ENCODE results near the gene COMMD3. TPM values are rescaled to one million over a fixed set of nuclear protein-coding genes. Genes with fewer than 3 reads are reported as not detected.

COMMD3 gene
- total RNA-seq, 1 donor from 2014 or later, result 68.2 TPM

GRCh38 chr10:22335173-22335933 is 19.2 kb downstream of the COMMD3 start:
- peak overlapping the region; percentile 89 for H3K4me3 Mint-ChIP-seq
- H3K27ac Mint-ChIP-seq, result peak overlapping the region; percentile 89
- DNase-seq, result peak; percentile 66
- ATAC-seq (ENCODE audit: low read depth), result peak; percentile 76
- intact Hi-C loops (cut with micrococcal nuclease), result loop anchor here (1.0 kb wide), 1 partner anchor 83 kb away; no protein-coding TSS in a partner anchor
- H3K36me3 Mint-ChIP-seq (ENCODE audit: low read depth), result peaks cover 6% of the 10 kb centered on the region
- peaks cover 36% of the 10 kb centered on the region for H3K4me1 Mint-ChIP-seq
- peaks cover 17% of the 10 kb centered on the region for H3K27me3 Mint-ChIP-seq
- ChIA-PET CTCF (no interaction called here), POLR2A (interaction anchor here (0.8 kb wide), 1 partner anchor 102 kb away, joined by 3 read pairs; no protein-coding TSS in a partner anchor)
- TF ChIP-seq CTCF (IDR thresholded peaks at IDR 0.05), result no peak
- peaks cover 3% of the 10 kb centered on the region for H3K9me3 Mint-ChIP-seq

- CTCF ChIA-PET, result interaction anchor here (0.6 to 1.5 kb wide), 5 partner anchors 19 to 814 kb away, joined by 3 to 5 read pairs (median 3); partner anchors contain the start of gene COMMD3
- POLR2A ChIA-PET, result interaction anchor here (0.5 to 3.5 kb wide), 5 partner anchors 13 to 812 kb away, joined by 3 to 23 read pairs (median 5); partner anchors contain the start of genes DNAJC1 and SKIDA1
- no peak for DNase-seq
- intact Hi-C loops (cut with micrococcal nuclease), result no loop called here
- H3K27me3 Mint-ChIP-seq, result peaks cover 31% of the 10 kb centered on the region
- no peak for ATAC-seq (ENCODE audit: low read depth)
- H3K4me3 Mint-ChIP-seq, result no peak overlapping the region
- no peak overlapping the region for H3K27ac Mint-ChIP-seq
- TF ChIP-seq CTCF (IDR thresholded peaks at IDR 0.05), result no peak
- H3K9me3 Mint-ChIP-seq, result peaks cover 3% of the 10 kb centered on the region
- peaks cover 6% of the 10 kb centered on the region for H3K36me3 Mint-ChIP-seq (ENCODE audit: low read depth)
- H3K4me1 Mint-ChIP-seq, result peaks cover 30% of the 10 kb centered on the region
Measured at GRCh38 chr10:22338185-22338900, 22.2 kb downstream of the COMMD3 start.

- Mint-ChIP-seq H3K27ac (no peak overlapping the region), H3K36me3 (ENCODE audit: low read depth) (peaks cover 6% of the 10 kb centered on the region), H3K27me3 (peaks cover 34% of the 10 kb centered on the region), H3K4me1 (peaks cover 28% of the 10 kb centered on the region), H3K4me3 (no peak overlapping the region), H3K9me3 (no peaks in the 10 kb centered on the region)
- intact Hi-C loops (cut with micrococcal nuclease), result no loop called here
- ChIA-PET POLR2A (interaction anchor here (0.7 to 3.5 kb wide), 5 partner anchors 14 to 812 kb away, joined by 3 to 23 read pairs (median 8); partner anchors contain the start of genes DNAJC1 and SKIDA1), CTCF (interaction anchor here (0.7 to 1.5 kb wide), 2 partner anchors 22 to 80 kb away, joined by 3 to 5 read pairs; partner anchors contain the start of gene COMMD3)
- no peak for ATAC-seq (ENCODE audit: low read depth)
- no peak for DNase-seq
- TF ChIP-seq CTCF (IDR thresholded peaks at IDR 0.05), result no peak
Measured at GRCh38 chr10:22338931-22339330, 22.7 kb downstream of the COMMD3 start.

GRCh38 chr10:22339761-22340328 is 23.7 kb downstream of the COMMD3 start:
- H3K27me3 Mint-ChIP-seq, result peaks cover 43% of the 10 kb centered on the region
- ATAC-seq (ENCODE audit: low read depth), result no peak

More at GRCh38 chr10:22339761-22340328, 23.7 kb downstream of the COMMD3 start:
- Mint-ChIP-seq H3K36me3 (ENCODE audit: low read depth) (peaks cover 6% of the 10 kb centered on the region), H3K4me3 (peak overlapping the region; percentile 90), H3K27ac (peak overlapping the region; percentile 88), H3K9me3 (peaks cover 2% of the 10 kb centered on the region), H3K4me1 (peaks cover 35% of the 10 kb centered on the region)
- no peak for DNase-seq
- ChIA-PET CTCF (interaction anchor here (0.6 to 1.5 kb wide), 4 partner anchors 23 to 236 kb away, joined by 3 to 5 read pairs (median 4); partner anchors contain the start of gene COMMD3), POLR2A (interaction anchor here (0.6 to 3.5 kb wide), 21 partner anchors 8 to 1109 kb away, joined by 3 to 41 read pairs (median 5); partner anchors contain the start of genes BMI1, DNAJC1, MLLT10 and SKIDA1)
- intact Hi-C loops (cut with micrococcal nuclease), result loop anchor here (1.0 to 5.0 kb wide), 8 partner anchors 19 to 813 kb away; partner anchors contain the start of genes BMI1, COMMD3, DNAJC1 and PIP4K2A
- no peak for TF ChIP-seq CTCF (IDR thresholded peaks at IDR 0.05)

Data from activated B cell treated with CpG ODN at 0.5 μM for 24 hours (primary cell).